22Rv1 (cell line): ENCODE measurements around the gene ALDH1B1.

Experiments used
- ZFX ChIP-seq: fragments of 450-650 bp; IDR thresholded peaks from 2 replicates; pipeline ENCODE4 v1.6.1; 2017; ENCODE audit warnings: antibody characterized with exemption, borderline replicate concordance
- TF ChIP-seq, protein P1 (sequence below): fragments of 450-650 bp; IDR thresholded peaks from 2 replicates; pipeline ENCODE4 v1.5.1; 2017; ENCODE audit warnings: mild to moderate bottlenecking

DNA sequence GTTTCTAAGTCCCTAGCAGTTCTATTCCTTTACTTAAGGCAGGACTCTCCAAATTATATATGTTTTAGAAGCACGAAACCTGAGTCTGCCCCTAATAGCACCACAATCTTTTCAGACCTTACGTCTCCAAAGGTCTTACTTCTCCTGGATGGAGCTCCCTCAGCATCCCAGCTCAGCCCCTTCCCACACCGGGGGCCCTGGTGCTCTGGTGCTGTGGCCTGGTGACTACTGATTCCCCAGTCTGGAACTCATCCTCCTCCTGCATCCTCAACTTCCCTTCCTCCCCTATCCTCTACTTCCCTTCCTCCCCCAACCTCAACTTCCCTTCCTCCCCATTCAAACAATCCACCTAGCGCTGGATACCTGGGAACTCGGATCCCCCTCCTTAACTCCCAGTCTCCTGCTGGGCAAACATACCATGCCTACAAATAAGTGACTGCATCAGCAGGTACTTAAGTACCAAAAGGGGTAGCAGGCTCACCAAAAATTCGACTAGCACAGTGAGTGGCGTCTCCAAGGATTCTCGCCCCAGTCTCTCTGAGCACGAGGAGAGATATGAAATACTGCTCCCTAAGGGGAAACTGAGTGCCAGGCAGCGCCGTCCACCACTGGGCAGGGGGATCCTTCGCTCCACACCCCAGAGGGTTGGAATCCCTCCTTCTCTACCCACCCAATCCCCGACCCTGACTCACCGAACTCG lies 30.9 kb downstream of the ALDH1B1 start:
- TF ChIP-seq, protein P1, sequence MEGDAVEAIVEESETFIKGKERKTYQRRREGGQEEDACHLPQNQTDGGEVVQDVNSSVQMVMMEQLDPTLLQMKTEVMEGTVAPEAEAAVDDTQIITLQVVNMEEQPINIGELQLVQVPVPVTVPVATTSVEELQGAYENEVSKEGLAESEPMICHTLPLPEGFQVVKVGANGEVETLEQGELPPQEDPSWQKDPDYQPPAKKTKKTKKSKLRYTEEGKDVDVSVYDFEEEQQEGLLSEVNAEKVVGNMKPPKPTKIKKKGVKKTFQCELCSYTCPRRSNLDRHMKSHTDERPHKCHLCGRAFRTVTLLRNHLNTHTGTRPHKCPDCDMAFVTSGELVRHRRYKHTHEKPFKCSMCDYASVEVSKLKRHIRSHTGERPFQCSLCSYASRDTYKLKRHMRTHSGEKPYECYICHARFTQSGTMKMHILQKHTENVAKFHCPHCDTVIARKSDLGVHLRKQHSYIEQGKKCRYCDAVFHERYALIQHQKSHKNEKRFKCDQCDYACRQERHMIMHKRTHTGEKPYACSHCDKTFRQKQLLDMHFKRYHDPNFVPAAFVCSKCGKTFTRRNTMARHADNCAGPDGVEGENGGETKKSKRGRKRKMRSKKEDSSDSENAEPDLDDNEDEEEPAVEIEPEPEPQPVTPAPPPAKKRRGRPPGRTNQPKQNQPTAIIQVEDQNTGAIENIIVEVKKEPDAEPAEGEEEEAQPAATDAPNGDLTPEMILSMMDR: no peak
- TF ChIP-seq ZFX: no peak
